Uterus (tissue), 2 donors: ENCODE data around the gene GLIS1.

ENCODE experiments used
- POLR2A ChIP-seq, 2 donors: fragments of 450-650 bp; IDR thresholded peaks; one replicate each; pipeline ENCODE4 v1.6.1; 2016; ENCODE audit warnings: antibody characterized with exemption in 2 of 2, mild to moderate bottlenecking in 1 of 2, moderate library complexity in 1 of 2
- TF ChIP-seq, protein P1 (sequence below), 4 experiments: fragments of 200-600 bp in 2 of 4; fragments of 450-650 bp in 2 of 4; sonication (generic) in 2 of 4; IDR thresholded peaks; one replicate each; pipeline ENCODE4 v1.5.1; 2016 to 2019; ENCODE audit warnings: antibody characterized with exemption in 4 of 4, mild to moderate bottlenecking in 2 of 4, moderate library complexity in 1 of 4

DNA sequence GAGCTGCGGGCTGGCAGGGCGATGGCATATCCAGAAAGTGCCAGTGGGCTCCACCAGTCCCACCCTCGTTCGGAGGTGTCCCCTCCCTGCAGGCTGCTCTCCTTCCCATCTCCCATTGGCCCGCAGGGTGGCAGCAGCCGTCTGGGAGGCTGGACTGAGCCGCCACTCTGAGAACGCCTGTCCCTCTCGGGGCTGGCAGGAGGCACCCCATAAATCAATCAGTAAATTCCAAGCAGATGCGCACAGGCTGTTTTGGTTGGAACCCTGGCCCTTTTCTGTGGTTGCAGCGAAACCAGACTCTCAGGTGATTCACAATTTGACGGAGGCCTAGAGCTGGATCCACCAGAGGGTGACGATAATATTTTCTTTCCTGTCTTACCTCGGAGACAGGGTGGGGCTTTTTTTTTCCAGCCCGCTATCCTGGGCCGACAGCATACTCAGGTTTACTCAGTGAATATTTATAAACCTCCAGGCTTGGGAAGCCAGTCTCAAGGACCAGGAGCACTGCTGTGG, 99.7 kb downstream of the GLIS1 start:
- TF ChIP-seq, protein P1, sequence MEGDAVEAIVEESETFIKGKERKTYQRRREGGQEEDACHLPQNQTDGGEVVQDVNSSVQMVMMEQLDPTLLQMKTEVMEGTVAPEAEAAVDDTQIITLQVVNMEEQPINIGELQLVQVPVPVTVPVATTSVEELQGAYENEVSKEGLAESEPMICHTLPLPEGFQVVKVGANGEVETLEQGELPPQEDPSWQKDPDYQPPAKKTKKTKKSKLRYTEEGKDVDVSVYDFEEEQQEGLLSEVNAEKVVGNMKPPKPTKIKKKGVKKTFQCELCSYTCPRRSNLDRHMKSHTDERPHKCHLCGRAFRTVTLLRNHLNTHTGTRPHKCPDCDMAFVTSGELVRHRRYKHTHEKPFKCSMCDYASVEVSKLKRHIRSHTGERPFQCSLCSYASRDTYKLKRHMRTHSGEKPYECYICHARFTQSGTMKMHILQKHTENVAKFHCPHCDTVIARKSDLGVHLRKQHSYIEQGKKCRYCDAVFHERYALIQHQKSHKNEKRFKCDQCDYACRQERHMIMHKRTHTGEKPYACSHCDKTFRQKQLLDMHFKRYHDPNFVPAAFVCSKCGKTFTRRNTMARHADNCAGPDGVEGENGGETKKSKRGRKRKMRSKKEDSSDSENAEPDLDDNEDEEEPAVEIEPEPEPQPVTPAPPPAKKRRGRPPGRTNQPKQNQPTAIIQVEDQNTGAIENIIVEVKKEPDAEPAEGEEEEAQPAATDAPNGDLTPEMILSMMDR (IDR thresholded peaks at IDR 0.05) = no peak
- no peak for TF ChIP-seq POLR2A (IDR thresholded peaks at IDR 0.05)
